Brain pericyte (primary cell): ENCODE measurements around the gene COL5A1.

ENCODE experiments used
- DNase-seq: peaks from one replicate; pipeline ENCODE4 v3.0.0-alpha.2; 2012; ENCODE audit warnings: low read depth, low spot score

Gene COL5A1

DNA sequence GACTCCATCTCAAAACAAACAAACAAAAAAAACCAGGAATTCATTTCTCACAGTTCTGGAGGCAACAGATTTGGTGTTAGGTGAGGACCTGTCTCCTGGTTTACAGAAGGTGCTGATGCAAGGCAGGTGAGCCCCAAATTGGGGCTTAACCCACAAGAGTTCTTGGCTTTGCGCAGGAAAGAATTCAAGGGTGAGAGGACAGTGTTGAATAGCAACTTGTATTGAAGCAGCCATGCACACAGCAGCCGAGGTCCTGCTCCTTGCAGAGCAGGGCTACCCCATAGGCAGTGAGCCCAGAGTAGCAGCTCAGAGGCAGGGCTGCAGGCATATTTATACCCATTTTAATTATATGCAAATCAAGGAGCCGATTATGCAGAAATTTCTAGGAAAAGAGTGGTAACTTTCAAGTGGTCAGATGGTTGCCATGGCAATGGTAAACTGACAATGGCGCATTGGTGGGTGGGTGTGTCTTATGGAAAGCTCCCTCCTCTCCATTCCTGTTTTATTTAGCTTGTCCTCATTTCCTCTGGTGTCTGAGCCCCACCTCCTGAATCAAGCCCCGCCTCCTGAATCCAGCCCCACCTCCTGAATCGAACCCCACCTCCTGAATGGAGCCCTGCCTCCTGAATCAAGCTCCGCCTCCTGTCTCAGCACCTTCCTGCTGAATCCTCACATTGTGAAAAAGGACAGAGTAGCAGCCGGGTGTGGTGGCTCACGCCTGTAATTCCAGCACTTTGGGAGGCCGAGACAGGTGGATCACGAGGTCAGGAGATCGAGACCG lies 34.5 kb upstream of the COL5A1 start:
- no peak for DNase-seq

DNA sequence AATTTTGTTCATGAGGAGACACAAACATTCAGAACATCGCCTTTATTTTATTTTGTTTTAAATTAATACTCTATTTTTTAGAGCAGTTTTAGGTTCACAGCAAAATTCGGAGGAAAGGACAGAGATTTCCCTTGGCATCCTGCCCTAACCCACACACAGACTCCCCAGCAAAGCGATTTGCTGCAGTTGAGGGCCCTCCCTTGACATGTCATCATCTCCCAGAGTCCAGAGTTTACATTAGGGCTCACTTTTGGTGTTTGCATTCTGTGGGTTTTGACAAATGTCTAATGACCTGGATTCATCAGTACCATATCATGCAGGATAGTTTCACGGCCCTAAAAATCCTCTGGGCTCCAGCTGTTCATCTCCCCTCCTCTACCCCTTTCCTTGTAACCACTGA lies 33.6 kb upstream of the COL5A1 start:
- no peak for DNase-seq

DNA sequence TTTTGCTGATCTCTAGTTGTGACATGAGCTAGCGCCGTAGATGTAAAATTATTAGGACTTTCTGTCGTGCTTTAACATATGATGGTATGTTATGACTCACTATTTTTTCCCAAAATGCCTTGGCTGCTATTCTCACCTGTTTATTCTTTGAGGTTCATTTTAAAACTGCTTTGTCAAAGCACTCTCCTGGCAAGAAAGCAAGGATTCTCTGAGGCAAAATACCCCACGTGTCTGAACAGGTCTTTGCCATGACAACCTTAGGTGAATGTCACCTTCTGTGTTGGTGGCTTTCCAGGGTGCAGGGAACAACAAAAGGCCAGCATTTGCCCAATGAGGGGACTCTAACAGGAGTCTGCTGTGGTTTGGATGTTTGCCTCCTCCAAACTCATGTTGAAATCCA lies 30.6 kb upstream of the COL5A1 start:
- no peak for DNase-seq

DNA sequence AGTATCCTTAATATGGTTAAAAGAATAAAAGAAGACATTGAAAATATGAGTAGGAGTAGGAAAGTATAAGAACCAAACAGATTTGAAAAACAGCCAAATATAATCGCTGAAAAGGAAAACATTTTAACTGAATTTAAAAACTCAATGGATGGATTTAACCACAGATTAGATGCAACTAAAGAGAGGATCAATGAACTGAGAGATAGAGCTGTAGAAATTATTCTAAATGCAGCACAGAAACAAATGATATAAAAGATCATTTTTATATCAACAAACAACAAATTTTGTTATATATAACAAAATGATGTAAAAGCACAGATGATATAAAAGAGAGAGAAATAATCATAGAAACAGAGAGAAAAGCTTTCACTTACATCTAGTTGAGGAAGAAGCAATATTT lies 29.3 kb upstream of the COL5A1 start:
- DNase-seq, result no peak

DNA sequence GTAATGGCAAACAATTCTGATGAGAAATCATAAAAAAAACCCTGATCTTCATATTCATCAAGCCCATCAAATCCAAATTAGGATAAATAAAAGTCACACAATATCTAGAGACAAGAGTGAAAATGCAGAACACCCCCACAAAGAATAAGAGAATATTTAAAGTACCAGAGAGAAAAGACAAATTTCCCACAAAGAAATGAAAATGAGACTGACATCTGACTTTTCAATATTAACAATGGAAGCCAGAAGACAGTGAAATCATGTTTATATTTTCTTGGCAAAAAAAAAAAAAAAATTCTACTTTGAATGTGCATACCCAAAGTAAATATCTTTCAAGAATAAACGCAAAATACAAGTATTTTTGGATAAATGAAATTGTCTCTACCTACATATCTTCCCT lies 28.9 kb upstream of the COL5A1 start:
- DNase-seq, result no peak

GRCh38 chr9:134614256-134614655 lies 27.3 kb upstream of the COL5A1 start:
- DNase-seq, result no peak

GRCh38 chr9:134616341-134616740 lies 25.3 kb upstream of the COL5A1 start:
- DNase-seq, result no peak

DNA sequence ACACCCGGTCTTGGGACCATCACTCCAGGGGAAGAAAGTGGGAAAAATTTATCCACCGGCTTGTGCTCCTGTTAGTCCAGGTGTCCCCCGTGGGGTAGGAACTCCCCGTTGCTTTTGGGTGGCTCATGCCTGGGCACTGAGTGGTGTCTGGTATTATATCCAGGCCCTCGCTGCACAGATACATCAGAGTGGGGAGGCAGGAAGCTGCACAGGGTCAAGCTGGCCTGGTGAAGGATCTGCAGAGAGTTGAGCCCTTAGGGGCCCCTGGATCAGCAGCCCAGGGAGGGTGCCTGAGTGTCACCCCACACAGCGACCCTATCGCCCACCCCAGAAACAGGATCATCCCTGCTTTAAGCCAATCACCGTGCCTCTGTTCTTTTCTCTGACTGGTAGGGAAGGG lies 24.4 kb upstream of the COL5A1 start:
- DNase-seq, result no peak

GRCh38 chr9:134617836-134618162 lies 23.8 kb upstream of the COL5A1 start:
- no peak for DNase-seq

GRCh38 chr9:134618163-134618832 lies 23.3 kb upstream of the COL5A1 start:
- no peak for DNase-seq

GRCh38 chr9:134618833-134619447 lies 22.7 kb upstream of the COL5A1 start:
- no peak for DNase-seq

DNA sequence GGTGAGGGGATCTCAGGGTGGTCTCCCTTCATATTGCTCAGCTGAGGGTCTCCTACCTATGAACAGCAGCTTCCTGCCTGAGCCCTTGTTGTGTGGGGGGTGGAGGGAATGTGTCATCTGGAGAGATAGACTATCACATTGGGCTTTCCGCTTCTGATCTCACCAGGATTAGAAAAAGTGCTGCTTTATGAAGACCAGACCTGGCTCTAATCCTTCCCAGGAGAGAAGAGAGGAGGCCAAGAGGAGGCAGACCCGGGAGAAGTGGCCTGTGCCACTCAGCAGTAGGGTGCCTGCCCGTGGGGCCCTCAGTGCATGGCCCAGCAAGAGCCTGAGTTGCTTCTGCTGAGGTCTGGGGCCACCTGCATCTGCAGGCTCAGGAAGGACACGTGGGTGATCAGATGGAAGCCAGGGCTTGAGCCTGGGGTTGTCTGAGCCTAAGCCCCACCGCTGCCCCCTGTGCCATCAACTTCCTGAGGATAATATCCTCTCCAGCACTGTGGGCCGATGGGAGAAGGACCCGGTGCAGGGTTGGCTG lies 22.1 kb upstream of the COL5A1 start:
- no peak for DNase-seq

DNA sequence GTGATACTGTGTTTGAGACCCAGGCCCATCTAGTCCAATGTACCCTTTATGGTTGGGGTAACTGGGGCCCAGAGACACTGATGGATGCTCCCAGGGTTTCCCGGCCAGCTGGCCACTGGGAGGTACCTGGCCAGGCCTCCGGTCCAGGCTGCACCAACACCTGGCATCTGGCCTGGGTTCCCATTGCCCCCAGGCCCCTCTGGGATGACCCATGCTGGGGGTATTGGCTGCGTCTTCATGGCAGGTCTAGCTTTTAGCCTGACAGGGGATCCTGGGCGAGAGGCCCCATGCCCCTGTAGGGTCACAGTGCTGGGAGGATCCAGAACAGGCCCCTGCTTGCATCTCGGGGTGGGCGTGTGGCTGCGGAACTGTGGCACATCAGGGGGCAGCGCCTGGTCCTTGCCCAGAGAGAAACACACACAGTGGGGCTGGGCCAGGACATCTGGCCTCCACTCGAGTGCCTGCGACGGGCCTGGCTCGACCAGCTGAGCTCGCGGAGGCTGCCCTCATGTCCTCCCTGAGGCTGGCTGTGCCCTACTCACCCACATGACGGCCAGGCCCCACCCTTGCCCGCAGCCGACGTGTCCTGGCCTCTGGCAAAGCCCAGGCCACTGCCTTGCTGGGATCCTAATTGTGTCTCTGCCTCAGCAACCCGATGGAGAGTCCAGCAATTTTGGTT lies 21.5 kb upstream of the COL5A1 start:
- DNase-seq, result no peak

DNA sequence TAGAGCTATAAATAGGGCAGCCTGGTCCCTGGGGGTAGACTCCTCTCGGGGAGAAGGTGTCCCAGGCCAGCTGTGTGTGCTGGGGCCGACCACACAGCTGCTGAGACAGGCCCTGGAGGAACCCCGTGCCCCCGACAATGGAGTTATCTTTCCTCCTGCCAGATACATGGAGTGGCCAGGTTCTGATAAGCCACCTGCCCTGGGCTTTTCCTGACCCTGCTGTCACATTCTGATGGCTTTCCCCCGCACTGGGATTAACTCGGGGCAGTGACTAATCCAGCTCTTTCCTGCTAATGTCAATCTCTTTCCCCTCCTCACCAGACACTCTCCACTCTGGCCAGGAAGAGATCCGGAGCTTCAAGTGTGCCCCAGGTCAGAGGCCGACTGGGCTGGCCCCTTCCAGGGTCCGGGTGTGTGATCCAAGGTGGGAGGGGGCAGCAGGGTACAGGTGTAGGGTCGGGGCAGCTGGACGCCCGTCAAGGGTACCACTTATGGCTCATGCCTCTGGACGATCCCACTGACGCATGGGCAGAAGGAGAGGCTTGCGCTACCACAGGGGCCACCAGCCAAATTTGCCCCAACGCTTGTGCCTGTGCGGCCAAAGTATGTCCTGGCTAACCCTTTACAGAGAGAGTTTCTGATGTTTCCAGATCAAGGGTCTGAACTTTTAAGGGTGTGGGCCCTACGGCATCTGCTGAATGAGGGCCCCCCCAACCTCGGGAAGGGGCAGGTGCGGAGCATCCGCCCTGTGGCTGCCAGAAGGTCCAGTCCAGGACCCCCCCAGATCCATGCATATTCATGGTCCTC lies 20.6 kb upstream of the COL5A1 start:
- DNase-seq, result no peak

- no peak for DNase-seq
Measured at GRCh38 chr9:134621558-134622110, 20.0 kb upstream of the COL5A1 start.

DNA sequence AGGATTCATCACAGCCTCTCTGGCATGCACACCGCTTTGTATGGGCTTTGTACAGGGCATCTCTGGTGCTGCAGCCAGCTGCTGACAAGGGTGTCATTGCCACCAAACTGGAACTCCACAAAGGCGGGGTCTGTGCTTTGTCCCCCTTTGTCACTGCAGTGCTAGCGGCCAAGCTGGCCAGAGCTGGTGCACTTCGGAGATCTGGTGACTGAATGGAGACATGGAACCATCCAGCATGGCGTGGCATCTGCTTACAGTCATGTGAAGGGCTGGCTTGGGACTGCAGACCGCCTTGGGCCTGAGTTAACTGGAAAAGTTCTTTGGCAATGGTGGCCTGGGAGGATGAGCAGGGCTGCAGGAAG lies 18.7 kb upstream of the COL5A1 start:
- DNase-seq, result no peak

DNA sequence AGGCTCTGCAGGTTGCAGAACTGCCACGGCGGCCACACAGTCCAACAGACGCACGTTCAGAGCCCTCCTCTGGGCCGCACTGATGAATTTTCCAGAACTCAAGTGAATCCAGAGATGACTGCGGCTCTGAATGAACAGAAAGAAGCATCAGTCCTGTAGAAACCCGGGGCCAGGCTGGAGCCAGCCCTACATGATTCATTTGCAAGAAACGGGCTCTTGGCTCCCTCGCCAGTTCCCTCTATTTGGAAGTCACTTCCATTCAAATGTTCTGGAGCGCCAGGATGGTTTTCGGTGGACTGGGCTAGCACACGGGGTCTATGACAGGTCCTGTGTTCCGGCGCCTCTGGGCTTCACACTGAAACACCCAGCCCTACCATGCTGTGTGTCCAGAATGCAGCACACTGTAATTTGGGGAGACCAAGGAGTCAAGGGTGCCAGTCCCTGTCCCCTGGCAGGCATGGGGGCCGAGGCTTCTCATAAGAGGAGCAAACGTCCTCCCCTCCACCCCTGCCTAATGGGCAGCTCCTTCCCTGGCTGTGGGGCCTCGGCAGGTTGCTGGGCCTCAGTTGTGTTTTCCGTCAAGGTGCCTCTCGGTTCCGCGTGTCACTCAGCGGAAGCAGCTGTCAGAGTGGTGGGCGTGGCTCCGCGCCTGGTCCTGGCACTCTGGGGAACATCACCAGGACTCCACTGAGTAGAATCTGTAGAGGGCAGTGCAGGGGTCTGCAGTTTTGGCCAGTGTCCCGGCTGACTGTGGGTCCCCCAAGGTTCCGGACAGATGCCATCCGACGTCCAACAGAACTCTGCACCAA lies 18.1 kb upstream of the COL5A1 start:
- DNase-seq, result no peak

DNA sequence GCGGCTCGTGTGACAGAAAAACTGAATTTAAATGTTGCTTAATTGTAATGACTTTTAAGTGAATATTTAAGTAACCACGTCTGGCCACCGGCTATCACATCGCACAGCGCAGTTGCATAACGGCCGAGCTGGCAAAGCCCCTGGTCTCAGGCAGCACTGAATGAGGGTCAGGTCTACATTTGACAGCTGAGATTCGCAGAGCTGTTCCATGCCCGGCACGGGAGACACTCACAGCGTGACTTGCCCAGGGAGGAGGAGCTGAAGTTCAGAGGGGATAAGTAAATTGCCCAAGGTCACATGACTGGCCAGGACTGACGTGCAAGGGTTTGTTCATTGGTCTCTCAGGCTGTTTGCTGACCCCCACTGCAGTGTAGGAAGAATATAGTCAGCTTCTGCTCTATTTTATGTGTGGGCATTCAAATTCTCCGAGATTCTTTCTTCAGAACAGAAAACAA lies 17.4 kb upstream of the COL5A1 start:
- DNase-seq, result no peak

GRCh38 chr9:134624621-134625181 lies 16.9 kb upstream of the COL5A1 start:
- no peak for DNase-seq
